Measurements from ENCODE around the gene SLC35F3. TPM values are rescaled to one million over a fixed set of nuclear protein-coding genes. Genes with fewer than 3 reads are reported as not detected.

SLC35F3 gene
- total RNA-seq, 1 donor from 2014 or later: 1.6 TPM

DNA sequence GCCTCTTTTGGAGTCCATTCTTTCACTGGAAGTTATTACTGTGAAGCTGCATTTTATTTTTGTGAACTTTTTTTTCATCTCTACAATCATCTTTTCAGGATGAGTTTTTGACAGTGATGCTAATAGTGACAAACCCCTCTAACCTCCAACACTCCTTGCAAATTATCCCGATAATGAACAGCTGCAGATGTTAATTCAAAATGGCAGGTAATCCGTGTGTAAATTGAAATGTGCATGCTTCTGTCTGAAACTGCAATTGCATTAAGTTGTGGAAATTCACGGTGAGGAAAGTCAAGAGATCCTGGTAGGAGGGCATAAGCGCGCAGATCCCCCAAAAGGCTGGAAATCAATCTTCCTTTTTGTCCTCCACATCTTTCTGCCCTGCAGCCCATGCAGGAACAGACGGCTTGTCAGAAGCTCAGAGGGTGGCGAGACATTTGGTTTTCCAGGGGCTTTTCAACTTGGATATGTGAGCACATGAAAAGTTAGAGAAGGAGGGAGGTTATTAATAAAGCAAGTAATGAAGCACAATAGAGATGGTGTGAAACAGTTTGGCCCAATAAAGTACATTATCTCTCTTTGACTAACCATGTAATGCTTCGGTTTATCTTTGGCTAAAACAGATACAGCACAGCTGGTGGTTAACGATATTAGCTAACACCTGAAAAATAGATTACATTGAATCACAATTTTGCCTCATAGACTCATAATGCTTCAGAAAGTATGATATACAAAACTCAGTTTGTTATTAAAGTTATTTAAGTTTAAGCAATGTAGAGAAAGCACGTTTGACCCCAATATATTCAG is 325.3 kb downstream of the SLC35F3 start:
- no peak for DNase-seq (ENCODE audit: low read depth)
- TF ChIP-seq, protein P1, sequence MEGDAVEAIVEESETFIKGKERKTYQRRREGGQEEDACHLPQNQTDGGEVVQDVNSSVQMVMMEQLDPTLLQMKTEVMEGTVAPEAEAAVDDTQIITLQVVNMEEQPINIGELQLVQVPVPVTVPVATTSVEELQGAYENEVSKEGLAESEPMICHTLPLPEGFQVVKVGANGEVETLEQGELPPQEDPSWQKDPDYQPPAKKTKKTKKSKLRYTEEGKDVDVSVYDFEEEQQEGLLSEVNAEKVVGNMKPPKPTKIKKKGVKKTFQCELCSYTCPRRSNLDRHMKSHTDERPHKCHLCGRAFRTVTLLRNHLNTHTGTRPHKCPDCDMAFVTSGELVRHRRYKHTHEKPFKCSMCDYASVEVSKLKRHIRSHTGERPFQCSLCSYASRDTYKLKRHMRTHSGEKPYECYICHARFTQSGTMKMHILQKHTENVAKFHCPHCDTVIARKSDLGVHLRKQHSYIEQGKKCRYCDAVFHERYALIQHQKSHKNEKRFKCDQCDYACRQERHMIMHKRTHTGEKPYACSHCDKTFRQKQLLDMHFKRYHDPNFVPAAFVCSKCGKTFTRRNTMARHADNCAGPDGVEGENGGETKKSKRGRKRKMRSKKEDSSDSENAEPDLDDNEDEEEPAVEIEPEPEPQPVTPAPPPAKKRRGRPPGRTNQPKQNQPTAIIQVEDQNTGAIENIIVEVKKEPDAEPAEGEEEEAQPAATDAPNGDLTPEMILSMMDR (conservative IDR thresholded peaks at IDR 0.05; ENCODE audit: low read depth, low read length): no peak
- no peak overlapping the region for H3K4me3 ChIP-seq (ENCODE audit: low read depth, low read length)

DNA sequence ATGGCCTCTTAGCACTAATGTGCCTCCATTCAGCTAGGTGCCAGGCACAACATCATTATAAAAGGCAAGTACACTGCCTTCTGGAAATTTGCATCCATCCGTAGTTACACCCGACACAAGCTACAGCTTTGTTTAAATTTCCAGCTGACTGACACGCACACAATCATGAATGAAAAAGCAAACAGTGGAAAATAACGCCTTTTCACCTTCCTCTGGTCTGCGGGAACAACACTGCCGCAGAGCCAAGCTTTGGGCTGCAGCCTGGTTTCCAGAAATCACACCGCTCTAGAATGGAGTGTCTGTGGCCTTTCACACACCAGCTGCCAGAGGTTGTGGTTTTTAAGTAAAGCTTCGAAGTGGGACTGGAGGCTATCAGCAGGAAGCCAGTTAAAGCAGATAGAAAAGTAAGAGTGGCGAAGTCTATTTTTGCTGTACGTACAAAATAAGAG is 326.0 kb downstream of the SLC35F3 start:
- no peak overlapping the region for H3K4me3 ChIP-seq (ENCODE audit: low read depth, low read length)
- TF ChIP-seq, protein P1 (conservative IDR thresholded peaks at IDR 0.05; ENCODE audit: low read depth, low read length): no peak
- no peak for DNase-seq (ENCODE audit: low read depth)

DNA sequence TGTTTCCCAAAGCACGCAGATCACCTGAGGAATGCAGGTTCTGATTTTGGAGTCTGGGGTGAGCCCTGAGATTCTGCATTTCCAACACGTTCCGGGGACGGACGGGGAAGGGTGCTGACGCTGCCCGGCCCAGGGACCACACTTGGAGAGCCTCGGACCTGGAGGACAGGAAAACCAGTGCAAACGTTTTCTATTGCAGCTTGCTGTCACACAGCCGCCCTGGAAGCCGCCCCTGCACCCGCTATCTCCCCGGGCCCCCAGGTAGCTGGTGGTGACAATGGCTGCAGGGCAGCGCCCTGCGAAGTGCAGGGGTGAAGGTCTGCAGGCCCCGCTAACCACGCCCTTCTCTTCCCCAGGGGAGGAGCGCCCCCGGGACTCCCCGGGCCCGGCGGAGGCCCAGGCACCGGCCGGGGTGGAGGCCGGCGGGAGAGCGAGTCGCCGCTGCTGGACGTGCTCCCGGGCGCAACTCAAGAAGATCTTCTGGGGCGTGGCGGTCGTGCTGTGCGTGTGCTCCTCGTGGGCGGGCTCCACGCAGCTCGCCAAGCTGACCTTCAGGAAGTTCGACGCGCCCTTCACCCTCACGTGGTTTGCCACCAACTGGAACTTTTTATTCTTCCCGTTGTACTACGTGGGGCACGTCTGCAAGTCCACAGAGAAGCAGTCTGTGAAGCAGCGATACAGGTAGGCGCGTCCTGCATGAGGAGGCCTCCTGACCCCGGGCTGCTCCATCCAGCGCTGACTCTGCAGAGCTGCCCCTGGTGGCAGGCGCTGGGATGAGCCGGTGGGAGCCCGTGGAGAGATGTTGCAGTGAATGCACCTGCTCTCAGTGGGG is 326.8 kb downstream of the SLC35F3 start:
- TF ChIP-seq, protein P1 (conservative IDR thresholded peaks at IDR 0.05; ENCODE audit: low read depth, low read length): peak; percentile 19
- no peak overlapping the region for H3K4me3 ChIP-seq (ENCODE audit: low read depth, low read length)
- DNase-seq (ENCODE audit: low read depth): no peak

- TF ChIP-seq, protein P1 (conservative IDR thresholded peaks at IDR 0.05; ENCODE audit: low read depth, low read length): no peak
- no peak for DNase-seq (ENCODE audit: low read depth)
- no peak overlapping the region for H3K4me3 ChIP-seq (ENCODE audit: low read depth, low read length)
Measured at GRCh38 chr1:234231893-234232276, 327.4 kb downstream of the SLC35F3 start.

GRCh38 chr1:234234199-234234598 is 329.7 kb downstream of the SLC35F3 start:
- DNase-seq (ENCODE audit: low read depth): no peak
- H3K4me3 ChIP-seq (ENCODE audit: low read depth, low read length): no peak overlapping the region
- TF ChIP-seq, protein P1 (conservative IDR thresholded peaks at IDR 0.05; ENCODE audit: low read depth, low read length): no peak

GRCh38 chr1:234235434-234235881 is 331.0 kb downstream of the SLC35F3 start:
- TF ChIP-seq, protein P1 (conservative IDR thresholded peaks at IDR 0.05; ENCODE audit: low read depth, low read length): no peak
- H3K4me3 ChIP-seq (ENCODE audit: low read depth, low read length): no peak overlapping the region
- no peak for DNase-seq (ENCODE audit: low read depth)
